AG09309 (cell line): ENCODE measurements around the gene TNFSF15.

Experiments used
- DNase-seq: peaks from one replicate; pipeline ENCODE4 v3.0.0-alpha.2; 2010; ENCODE audit warnings: low read depth
- H3K4me3 ChIP-seq: 2 replicates; pipeline ENCODE4 v1.5.1; 2011; ENCODE audit warnings: mild to moderate bottlenecking, low read depth, low read length, moderate library complexity; ENCODE audit not compliant: control insufficient read depth
- CTCF ChIP-seq: IDR thresholded peaks from 2 replicates; pipeline ENCODE4 v1.5.1; 2011; ENCODE audit warnings: mild to moderate bottlenecking, low read depth, low read length, inconsistent platforms; ENCODE audit not compliant: insufficient read depth, control insufficient read depth; ENCODE audit errors: missing control alignments

Gene TNFSF15

GRCh38 chr9:114791736-114792135 lies 14.1 kb downstream of the TNFSF15 start:
- no peak for DNase-seq
- no peak for TF ChIP-seq CTCF
- H3K4me3 ChIP-seq, result no peak overlapping the region

- TF ChIP-seq CTCF, result no peak
- DNase-seq, result no peak
- no peak overlapping the region for H3K4me3 ChIP-seq
Observed at GRCh38 chr9:114791312-114791711, 14.5 kb downstream of the TNFSF15 start.

GRCh38 chr9:114790521-114790920 lies 15.3 kb downstream of the TNFSF15 start:
- no peak overlapping the region for H3K4me3 ChIP-seq
- DNase-seq, result no peak
- TF ChIP-seq CTCF, result no peak

- DNase-seq, result no peak
Observed at GRCh38 chr9:114789006-114789405, 16.8 kb downstream of the TNFSF15 start.

GRCh38 chr9:114787781-114788498 lies 17.9 kb downstream of the TNFSF15 start:
- TF ChIP-seq CTCF, result no peak
- H3K4me3 ChIP-seq, result no peak overlapping the region
- DNase-seq, result no peak

More at GRCh38 chr9:114789006-114789405, 16.8 kb downstream of the TNFSF15 start:
- TF ChIP-seq CTCF, result no peak
- no peak overlapping the region for H3K4me3 ChIP-seq

GRCh38 chr9:114787214-114787613 lies 18.6 kb downstream of the TNFSF15 start:
- DNase-seq, result no peak
- no peak overlapping the region for H3K4me3 ChIP-seq
- TF ChIP-seq CTCF, result no peak
